Testis (tissue), 2 donors: Measurements from ENCODE around the gene OSGEPL1.

Source experiments
- POLR2A ChIP-seq: fragments of 450-650 bp; IDR thresholded peaks from one replicate; pipeline ENCODE4 v1.6.1; 2017; ENCODE audit warnings: antibody characterized with exemption, mild to moderate bottlenecking, moderate library complexity
- TF ChIP-seq, protein P1 (sequence below), 3 experiments: fragments of 450-650 bp in 2 of 3; fragments of 200-600 bp in 1 of 3; sonication (generic) in 1 of 3; IDR thresholded peaks; one replicate each; pipeline ENCODE4 v1.5.1; 2016 to 2019; ENCODE audit warnings: antibody characterized with exemption in 3 of 3, mild to moderate bottlenecking in 2 of 3, moderate library complexity in 1 of 3

DNA sequence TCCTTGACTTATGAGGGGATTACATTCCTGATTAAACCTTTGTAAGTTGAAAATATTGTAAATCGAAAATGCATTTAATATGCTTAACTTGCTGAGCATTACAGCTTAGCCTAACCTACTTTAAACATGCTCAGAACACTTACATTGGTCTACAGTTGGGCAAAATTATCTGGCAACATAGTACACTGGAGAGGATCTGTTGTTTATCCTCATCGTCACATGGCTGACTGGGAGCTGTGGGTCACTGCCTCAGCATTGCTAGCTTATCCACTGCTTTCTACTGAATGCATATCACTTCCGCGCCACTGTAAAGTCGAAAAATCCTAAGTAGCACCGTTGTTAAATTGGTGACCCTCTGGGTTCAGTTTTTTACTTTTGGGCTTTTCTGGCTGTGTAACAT is 35.3 kb upstream of the OSGEPL1 start:
- TF ChIP-seq, protein P1, sequence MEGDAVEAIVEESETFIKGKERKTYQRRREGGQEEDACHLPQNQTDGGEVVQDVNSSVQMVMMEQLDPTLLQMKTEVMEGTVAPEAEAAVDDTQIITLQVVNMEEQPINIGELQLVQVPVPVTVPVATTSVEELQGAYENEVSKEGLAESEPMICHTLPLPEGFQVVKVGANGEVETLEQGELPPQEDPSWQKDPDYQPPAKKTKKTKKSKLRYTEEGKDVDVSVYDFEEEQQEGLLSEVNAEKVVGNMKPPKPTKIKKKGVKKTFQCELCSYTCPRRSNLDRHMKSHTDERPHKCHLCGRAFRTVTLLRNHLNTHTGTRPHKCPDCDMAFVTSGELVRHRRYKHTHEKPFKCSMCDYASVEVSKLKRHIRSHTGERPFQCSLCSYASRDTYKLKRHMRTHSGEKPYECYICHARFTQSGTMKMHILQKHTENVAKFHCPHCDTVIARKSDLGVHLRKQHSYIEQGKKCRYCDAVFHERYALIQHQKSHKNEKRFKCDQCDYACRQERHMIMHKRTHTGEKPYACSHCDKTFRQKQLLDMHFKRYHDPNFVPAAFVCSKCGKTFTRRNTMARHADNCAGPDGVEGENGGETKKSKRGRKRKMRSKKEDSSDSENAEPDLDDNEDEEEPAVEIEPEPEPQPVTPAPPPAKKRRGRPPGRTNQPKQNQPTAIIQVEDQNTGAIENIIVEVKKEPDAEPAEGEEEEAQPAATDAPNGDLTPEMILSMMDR (IDR thresholded peaks at IDR 0.05), result no peak
- TF ChIP-seq POLR2A, result no peak
